H9 (cell line): ENCODE results near the gene CISD3. TPM values are rescaled to one million over a fixed set of nuclear protein-coding genes. Genes with fewer than 3 reads are reported as not detected.

ENCODE experiments used
- DNase-seq: peaks from one replicate; pipeline ENCODE4 v3.0.0-alpha.2; 2017
- H2AFZ ChIP-seq: one replicate; pipeline ENCODE4 v1.6.1; 2013; ENCODE audit warnings: mild to moderate bottlenecking, low read length, control low read depth, moderate library complexity
- H2AK5ac ChIP-seq: 2 replicates; pipeline ENCODE4 v1.6.1; 2013; ENCODE audit warnings: low read length, control low read depth, mixed read lengths; ENCODE audit not compliant: insufficient read length
- H2BK120ac ChIP-seq: one replicate; pipeline ENCODE4 v1.6.1; 2013; ENCODE audit warnings: low read depth, mild to moderate bottlenecking, low read length, control low read depth, inconsistent platforms; ENCODE audit not compliant: poor library complexity, severe bottlenecking
- H2BK12ac ChIP-seq: 2 replicates; pipeline ENCODE4 v1.6.1; 2013; ENCODE audit warnings: low read length, control low read depth, mixed read lengths, low read depth; ENCODE audit not compliant: insufficient read length
- H2BK15ac ChIP-seq: 2 replicates; pipeline ENCODE4 v1.6.1; 2013; ENCODE audit warnings: low read depth, low read length, control low read depth
- H2BK20ac ChIP-seq: one replicate; pipeline ENCODE4 v1.6.1; 2013; ENCODE audit warnings: low read depth, mild to moderate bottlenecking, low read length, control low read depth, inconsistent platforms; ENCODE audit not compliant: poor library complexity, severe bottlenecking
- H2BK5ac ChIP-seq: 2 replicates; pipeline ENCODE4 v1.6.1; 2013; ENCODE audit warnings: low read length, control low read depth, mixed read lengths; ENCODE audit not compliant: insufficient read length
- H3K14ac ChIP-seq: 2 replicates; pipeline ENCODE4 v1.6.1; 2013; ENCODE audit warnings: low read length, control low read depth; ENCODE audit not compliant: insufficient read depth
- H3K18ac ChIP-seq: 2 replicates; pipeline ENCODE4 v1.6.1; 2013; ENCODE audit warnings: low read depth, mild to moderate bottlenecking, mixed read lengths, low read length, control low read depth; ENCODE audit not compliant: insufficient read length
- H3K23ac ChIP-seq: 2 replicates; pipeline ENCODE4 v1.6.1; 2013; ENCODE audit warnings: low read length, control low read depth, mixed read lengths, low read depth; ENCODE audit not compliant: insufficient read length
- H3K23me2 ChIP-seq: 2 replicates; pipeline ENCODE4 v1.6.1; 2013; ENCODE audit warnings: low read depth, mild to moderate bottlenecking, mixed read lengths, low read length, control low read depth; ENCODE audit not compliant: insufficient read length, poor library complexity, severe bottlenecking
- H3K27ac ChIP-seq: 2 replicates; pipeline ENCODE4 v1.5.1; 2013; ENCODE audit warnings: low read length, control low read depth, mixed read lengths, low read depth; ENCODE audit not compliant: insufficient read length
- H3K27me3 ChIP-seq: 2 replicates; pipeline ENCODE4 v1.6.1; 2013; ENCODE audit warnings: low read length, control low read depth, inconsistent platforms; ENCODE audit not compliant: insufficient read depth
- H3K4ac ChIP-seq: 2 replicates; pipeline ENCODE4 v1.6.1; 2013; ENCODE audit warnings: low read depth, mild to moderate bottlenecking, control low read depth, inconsistent platforms, low read length, moderate library complexity
- H3K4me1 ChIP-seq: 2 replicates; pipeline ENCODE4 v1.6.1; 2013; ENCODE audit warnings: low read length, control low read depth, inconsistent platforms; ENCODE audit not compliant: insufficient read depth
- H3K4me2 ChIP-seq: 2 replicates; pipeline ENCODE4 v1.6.1; 2013; ENCODE audit warnings: low read length, control low read depth, mixed read lengths; ENCODE audit not compliant: insufficient read length, insufficient read depth
- H3K56ac ChIP-seq: 2 replicates; pipeline ENCODE4 v1.6.1; 2013; ENCODE audit warnings: low read depth, mild to moderate bottlenecking, mixed read lengths, low read length, control low read depth; ENCODE audit not compliant: insufficient read length
- H3K79me1 ChIP-seq: 2 replicates; pipeline ENCODE4 v1.6.1; 2013; ENCODE audit warnings: low read depth, mild to moderate bottlenecking, moderate library complexity, low read length, control low read depth, inconsistent platforms; ENCODE audit not compliant: insufficient read depth, poor library complexity, severe bottlenecking
- H3K79me2 ChIP-seq: 2 replicates; pipeline ENCODE4 v1.6.1; 2013; ENCODE audit warnings: low read length, control low read depth, inconsistent platforms; ENCODE audit not compliant: insufficient read depth
- H3K9ac ChIP-seq: 2 replicates; pipeline ENCODE4 v1.6.1; 2013; ENCODE audit warnings: low read length, control low read depth, mixed read lengths; ENCODE audit not compliant: insufficient read length; ENCODE audit errors: extremely low read depth
- H3K9me3 ChIP-seq: one replicate; pipeline ENCODE4 v1.6.1; 2013; ENCODE audit warnings: low read depth, low read length, inconsistent platforms; ENCODE audit not compliant: control insufficient read depth
- H3T11ph ChIP-seq: one replicate; pipeline ENCODE4 v1.6.1; 2013; ENCODE audit warnings: mild to moderate bottlenecking, low read length, control low read depth, inconsistent platforms
- H4K20me1 ChIP-seq: one replicate; pipeline ENCODE4 v1.6.1; 2013; ENCODE audit not compliant: control insufficient read depth, insufficient read length, insufficient read depth
- H4K5ac ChIP-seq: 2 replicates; pipeline ENCODE4 v1.6.1; 2013; ENCODE audit warnings: low read depth, mild to moderate bottlenecking, mixed read lengths, low read length, control low read depth; ENCODE audit not compliant: insufficient read length
- H4K8ac ChIP-seq: replicated peaks from 2 replicates; pipeline ENCODE4 v1.6.1; 2013; ENCODE audit warnings: low read length, control low read depth, mixed read lengths, low read depth; ENCODE audit not compliant: insufficient read length
- H4K91ac ChIP-seq: 2 replicates; pipeline ENCODE4 v1.6.1; 2013; ENCODE audit warnings: low read depth, mild to moderate bottlenecking, moderate library complexity, mixed read lengths, low read length, control low read depth; ENCODE audit not compliant: insufficient read length
- H3K27ac Mint-ChIP-seq, 3 experiments: 2 replicates in 2 of 3; 3 replicates in 1 of 3; pipeline ENCODE4 v1.8.0; 2020 to 2021; ENCODE audit warnings: mixed read lengths in 3 of 3, mild to moderate bottlenecking in 1 of 3, moderate library complexity in 1 of 3
- H3K27me3 Mint-ChIP-seq: 2 replicates; pipeline ENCODE4 v1.8.0; 2021; ENCODE audit warnings: low read depth, mild to moderate bottlenecking, moderate library complexity, mixed read lengths
- H3K36me3 Mint-ChIP-seq, 3 experiments: 2 replicates in 2 of 3; 3 replicates in 1 of 3; pipeline ENCODE4 v1.8.0; 2020 to 2021; ENCODE audit warnings: low read depth in 3 of 3, mixed read lengths in 3 of 3; ENCODE audit not compliant: insufficient read depth in 1 of 3
- H3K4me1 Mint-ChIP-seq, 2 experiments: 2 replicates each; pipeline ENCODE4 v1.8.0; 2020; ENCODE audit warnings: mixed read lengths in 2 of 2
- H3K4me3 Mint-ChIP-seq, 2 experiments: 2 replicates in 1 of 2; 3 replicates in 1 of 2; pipeline ENCODE4 v1.8.0; 2020 to 2021; ENCODE audit warnings: mild to moderate bottlenecking in 2 of 2, mixed read lengths in 2 of 2, moderate library complexity in 1 of 2
- H3K9me3 Mint-ChIP-seq, 2 experiments: 2 replicates in 1 of 2; 3 replicates in 1 of 2; pipeline ENCODE4 v1.8.0; 2020; ENCODE audit warnings: mild to moderate bottlenecking in 2 of 2, mixed read lengths in 2 of 2, moderate library complexity in 1 of 2
- CTCF ChIP-seq: fragments of 200-600 bp; sonication (generic); conservative IDR thresholded peaks from 3 replicates; pipeline ENCODE4 v1.8.0; 2021; ENCODE audit warnings: antibody characterized with exemption, mild to moderate bottlenecking
- WGBS: extraction: QIAGEN DNeasy Blood & Tissue Kit; methylation state at CpG from one replicate; pipeline ENCODE4 v1.1.7; 2013; ENCODE audit warnings: missing lambda C conversion rate, low lambda C conversion rate, mixed read lengths; ENCODE audit not compliant: insufficient read length; ENCODE audit errors: extremely low coverage; 5-methylcytosine and 5-hydroxymethylcytosine counted together
- total RNA-seq: library from RNA; stranded (reverse); gene quantifications from 2 replicates; pipeline ENCODE4 v1.2.1, GENCODE V29; 2021

The CISD3 gene
- total RNA-seq, 1 experiment from 2014 or later, result 10.7 TPM

GRCh38 chr17:38739305-38739704 is 9.2 kb downstream of the CISD3 start:
- Histone ChIP-seq H3K4ac (no peak overlapping the region), H3K56ac (no peak overlapping the region), H3K9me3 (no peaks in the 10 kb centered on the region), H3K4me1 (peaks cover 3% of the 10 kb centered on the region; the same call in 1 of the 2 replicates), H3K79me1 (peaks cover 13% of the 10 kb centered on the region), H4K8ac (no peak overlapping the region), H2BK12ac (no peak overlapping the region), H3K14ac (no peak overlapping the region), H3K18ac (no peak overlapping the region), H4K91ac (no peak overlapping the region), H4K20me1 (no peaks in the 10 kb centered on the region), H2BK20ac (no peak overlapping the region), H2BK120ac (no peak overlapping the region), H3T11ph (no peak overlapping the region), H3K27me3 (no peaks in the 10 kb centered on the region), H3K79me2 (peaks cover 38% of the 10 kb centered on the region; the same call in 1 of the 2 replicates), H3K27ac (no peak overlapping the region), H2BK5ac (no peak overlapping the region), H3K4me2 (no peak overlapping the region), H4K5ac (no peak overlapping the region), H3K23me2 (peaks cover 7% of the 10 kb centered on the region), H2AK5ac (no peak overlapping the region), H2AFZ (no peak overlapping the region), H3K9ac (no peak overlapping the region), H3K23ac (no peak overlapping the region), H2BK15ac (no peak overlapping the region)
- no CpG with 5 or more reads among the region's 14 CpGs for WGBS
- TF ChIP-seq CTCF, result no peak
- Mint-ChIP-seq H3K36me3 (peaks cover 30 to 58% (median 52%) of the 10 kb centered on the region in 3 experiments; a peak in 6 of 7 replicates), H3K4me1 (peaks cover 28 to 43% of the 10 kb centered on the region in 2 experiments), H3K27me3 (no peaks in the 10 kb centered on the region; the same call in 1 of the 2 replicates), H3K9me3 (no peaks in the 10 kb centered on the region; a peak in 1 of 5 replicates), H3K27ac (no peak overlapping the region; a peak in 1 of 7 replicates), H3K4me3 (no peak overlapping the region)
- no peak for DNase-seq
